GM21528 (cell line): ENCODE results near the gene TULP3.
"Not testable (repeated sequence)": the region's sequence is repeated elsewhere in the genome, so short reads cannot be mapped to it uniquely, and the experiment has no call there.

Experiments used
- ATAC-seq: cut with Tn5 transposase; IDR thresholded peaks from one replicate; pipeline ENCODE4 v1.9.1; 2021; ENCODE audit warnings: mild to moderate bottlenecking, moderate library complexity; ENCODE audit not compliant: unreplicated experiment, low FRiP score

Gene TULP3, protein sequence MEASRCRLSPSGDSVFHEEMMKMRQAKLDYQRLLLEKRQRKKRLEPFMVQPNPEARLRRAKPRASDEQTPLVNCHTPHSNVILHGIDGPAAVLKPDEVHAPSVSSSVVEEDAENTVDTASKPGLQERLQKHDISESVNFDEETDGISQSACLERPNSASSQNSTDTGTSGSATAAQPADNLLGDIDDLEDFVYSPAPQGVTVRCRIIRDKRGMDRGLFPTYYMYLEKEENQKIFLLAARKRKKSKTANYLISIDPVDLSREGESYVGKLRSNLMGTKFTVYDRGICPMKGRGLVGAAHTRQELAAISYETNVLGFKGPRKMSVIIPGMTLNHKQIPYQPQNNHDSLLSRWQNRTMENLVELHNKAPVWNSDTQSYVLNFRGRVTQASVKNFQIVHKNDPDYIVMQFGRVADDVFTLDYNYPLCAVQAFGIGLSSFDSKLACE

DNA sequence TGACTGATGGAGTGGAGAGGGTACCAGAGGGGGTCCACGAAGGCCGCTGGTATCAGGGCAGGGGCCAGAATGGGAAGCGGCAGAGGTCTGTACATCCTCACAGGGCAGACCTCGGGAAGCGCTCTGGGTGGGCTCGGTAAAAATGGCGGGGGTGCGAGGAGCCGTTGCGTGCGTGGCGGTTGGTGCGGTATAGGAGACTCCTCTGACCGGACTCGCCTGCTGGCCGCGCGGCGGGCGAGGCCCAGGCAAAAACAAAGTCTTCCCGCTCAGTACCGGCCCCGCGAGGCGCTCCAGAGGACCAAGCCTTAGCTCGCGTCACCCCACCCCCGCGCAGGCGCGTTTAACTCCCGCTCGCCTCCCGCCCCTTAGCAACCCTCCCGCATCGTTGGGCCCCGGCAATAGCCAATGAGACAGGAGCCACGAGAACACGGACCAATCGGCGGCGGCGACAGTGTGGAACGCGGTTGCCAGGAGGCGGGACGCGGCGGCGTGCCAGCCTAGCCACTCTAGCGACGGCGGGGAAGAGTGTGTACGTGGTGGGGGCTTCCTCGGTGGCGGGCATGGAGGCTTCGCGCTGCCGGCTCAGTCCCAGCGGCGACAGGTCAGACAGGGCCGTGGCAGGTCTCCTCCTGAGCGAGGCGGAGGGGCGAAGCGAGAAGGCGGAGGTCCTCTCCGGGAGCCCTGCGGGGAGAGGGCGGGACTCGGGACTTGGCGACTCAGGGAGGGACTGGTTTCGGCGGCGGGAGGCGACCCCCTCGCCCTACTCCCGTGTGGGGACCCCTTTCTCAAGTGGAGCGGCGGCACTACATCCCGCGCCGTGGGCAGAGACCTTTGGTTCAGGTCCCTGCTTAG, at the start of gene TULP3:
Gene TULP3, plus strand, starts transcription at position 504 of the 852 bp plus-strand sequence. Its CDS starts 57 bp downstream, at position 561.
- ATAC-seq = peak; percentile 97

DNA sequence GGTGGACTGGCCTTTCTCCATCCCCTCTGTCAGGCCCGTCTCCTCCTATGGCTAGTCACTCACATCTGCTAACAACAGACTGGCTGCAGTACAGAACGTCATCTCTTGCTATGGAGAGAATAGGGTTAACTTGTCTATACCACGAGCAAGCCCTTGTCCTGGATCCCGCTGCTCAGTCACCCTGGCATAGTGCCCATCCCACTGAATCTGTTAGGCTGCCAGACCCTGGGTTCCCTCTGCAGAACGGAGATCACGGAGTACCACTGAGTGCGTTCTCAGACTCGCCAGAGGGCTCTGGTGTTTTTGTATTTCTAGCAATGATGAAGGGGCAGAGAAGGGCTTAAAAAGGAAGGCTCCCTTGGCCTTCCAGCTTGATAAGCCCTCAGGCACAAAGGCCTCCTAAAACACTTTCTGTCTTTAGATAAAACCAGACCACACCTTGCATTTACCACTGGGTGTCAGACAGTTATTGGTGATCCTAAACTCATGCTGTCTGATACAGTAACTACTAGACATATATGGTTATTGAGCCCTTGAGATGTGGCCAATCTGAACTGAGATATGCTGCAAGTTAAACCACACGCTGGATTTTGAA, 49.5 kb upstream of the TULP3 start:
- no peak for ATAC-seq

GRCh38 chr12:2842948-2843347, 47.7 kb upstream of the TULP3 start:
- ATAC-seq = no peak

DNA sequence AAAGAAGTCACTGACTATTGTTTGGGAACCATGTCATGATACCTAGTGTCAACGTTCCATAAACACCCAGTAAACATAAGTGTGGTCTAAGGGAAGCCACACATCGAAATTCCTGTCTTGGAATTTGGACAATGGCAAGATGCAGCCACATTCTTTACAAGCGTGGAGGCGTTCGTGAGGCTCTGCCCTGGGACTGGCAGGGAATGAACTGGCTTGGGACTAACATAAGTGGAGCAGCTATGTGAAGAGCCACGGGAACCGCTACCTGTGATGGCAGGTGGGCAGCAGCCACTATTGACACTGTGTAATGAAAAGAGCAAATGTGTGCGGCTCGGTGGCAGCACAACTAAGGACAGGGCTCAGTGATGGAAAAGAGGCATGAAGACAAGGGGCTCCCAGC, 45.9 kb upstream of the TULP3 start:
- ATAC-seq = no peak

- no peak for ATAC-seq
These were observed 45.4 kb upstream of the TULP3 start for GRCh38 chr12:2845280-2845679.

DNA sequence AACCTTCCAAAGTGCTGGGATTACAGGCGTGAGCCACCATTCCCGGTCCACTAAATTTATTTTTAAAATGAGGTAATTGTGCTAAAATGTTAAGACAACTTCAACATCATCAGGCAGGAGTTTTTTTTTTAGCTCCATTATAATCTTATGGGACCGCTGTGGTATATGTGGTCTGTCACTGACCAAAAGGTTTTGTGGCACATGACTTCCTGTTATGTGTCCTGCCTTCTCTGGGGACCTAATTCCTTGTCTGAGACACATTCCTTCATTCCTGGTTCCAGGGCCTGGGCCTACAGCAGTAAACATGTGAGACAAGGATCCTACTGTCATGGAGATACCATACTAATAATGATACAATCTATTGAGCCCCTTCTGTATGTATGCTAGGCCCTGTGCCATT, 38.8 kb upstream of the TULP3 start:
- no peak for ATAC-seq

DNA sequence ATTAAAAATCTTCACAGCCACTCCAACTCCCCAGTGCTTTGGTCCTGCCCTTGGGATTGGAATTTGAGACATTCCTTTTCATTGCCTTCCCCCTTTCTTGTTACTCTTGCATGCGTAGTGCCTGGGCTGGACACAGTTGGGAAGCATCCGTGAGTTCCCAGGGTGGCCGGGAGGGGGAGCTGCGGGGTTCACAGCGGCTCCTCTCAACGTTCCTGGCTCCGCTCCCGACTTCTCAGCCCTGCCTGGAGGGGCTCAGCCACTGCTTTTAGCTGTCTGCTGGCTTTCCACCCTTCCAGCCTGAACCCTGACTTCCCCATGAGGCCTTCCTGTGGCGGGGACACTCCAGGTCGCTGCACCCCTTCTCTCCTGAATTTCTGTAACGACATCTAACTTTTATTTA, 37.1 kb upstream of the TULP3 start:
- ATAC-seq = no peak

DNA sequence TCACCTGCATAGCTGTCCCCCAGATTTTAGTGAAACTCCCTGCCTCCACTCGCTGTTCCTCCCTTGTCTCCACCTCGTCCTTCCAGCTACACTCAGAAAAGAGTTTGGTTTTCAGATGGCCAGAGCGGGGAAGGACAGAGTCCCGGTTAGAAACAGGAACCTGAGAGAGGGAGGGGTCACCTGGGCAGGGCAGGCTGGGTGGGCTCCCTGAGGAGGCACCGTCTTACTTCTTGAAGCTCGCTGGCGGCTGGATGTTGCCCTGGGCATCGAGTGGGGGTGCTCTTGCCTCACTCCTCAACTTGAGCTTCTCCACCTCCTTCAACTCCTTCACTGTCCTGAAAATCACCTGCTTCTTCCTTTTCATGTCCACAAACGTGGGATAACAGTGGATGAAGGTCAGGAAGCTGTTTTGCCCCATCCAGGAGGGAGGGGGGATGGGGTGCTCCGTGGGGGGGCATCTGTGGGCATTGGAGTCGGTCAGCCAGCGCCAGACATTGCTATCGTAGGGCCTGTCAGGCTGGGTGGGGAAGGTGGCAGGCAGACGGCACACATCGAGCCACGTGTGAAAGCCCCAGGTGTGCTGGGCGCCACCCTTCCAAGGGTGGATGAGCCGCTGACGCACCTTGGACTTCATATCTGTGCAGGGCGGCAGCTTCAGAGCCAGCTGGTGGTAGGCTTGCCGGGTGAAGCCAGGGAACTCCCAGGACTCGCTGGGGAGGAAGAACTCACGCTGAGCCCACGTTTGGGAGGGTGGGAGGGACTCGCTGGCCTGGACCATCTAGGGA, 35.8 kb upstream of the TULP3 start:
- no peak for ATAC-seq

- ATAC-seq = no peak
These were observed 35.1 kb upstream of the TULP3 start for GRCh38 chr12:2855546-2855945.

GRCh38 chr12:2856051-2856450, 34.6 kb upstream of the TULP3 start:
- ATAC-seq = no peak

DNA sequence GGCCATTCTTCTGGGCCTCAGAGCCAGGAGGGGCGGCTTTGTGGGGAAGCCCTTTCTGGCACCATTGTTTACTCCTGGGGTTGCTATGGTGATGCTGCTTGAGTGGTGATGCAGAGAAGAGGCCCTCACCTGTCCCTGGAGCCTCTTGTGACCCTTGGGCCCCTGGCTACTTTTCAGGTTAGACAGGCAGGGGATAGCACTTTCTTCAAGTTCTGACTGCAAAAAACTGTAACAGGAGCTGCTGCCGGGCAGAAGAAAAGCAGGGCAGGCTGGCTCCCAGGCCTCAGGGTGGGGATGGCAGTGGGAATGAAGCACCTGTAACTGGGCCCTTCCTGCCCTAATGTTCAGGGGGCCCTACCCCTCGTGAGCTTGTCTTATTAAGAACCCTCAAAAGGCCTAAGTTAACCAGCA, 33.7 kb upstream of the TULP3 start, which contains the start of gene TEX52:
Gene TEX52, minus strand, starts transcription at position 19 of the 411 bp plus-strand sequence. Its CDS starts 13 bp downstream, at position 6.
- ATAC-seq = no peak

DNA sequence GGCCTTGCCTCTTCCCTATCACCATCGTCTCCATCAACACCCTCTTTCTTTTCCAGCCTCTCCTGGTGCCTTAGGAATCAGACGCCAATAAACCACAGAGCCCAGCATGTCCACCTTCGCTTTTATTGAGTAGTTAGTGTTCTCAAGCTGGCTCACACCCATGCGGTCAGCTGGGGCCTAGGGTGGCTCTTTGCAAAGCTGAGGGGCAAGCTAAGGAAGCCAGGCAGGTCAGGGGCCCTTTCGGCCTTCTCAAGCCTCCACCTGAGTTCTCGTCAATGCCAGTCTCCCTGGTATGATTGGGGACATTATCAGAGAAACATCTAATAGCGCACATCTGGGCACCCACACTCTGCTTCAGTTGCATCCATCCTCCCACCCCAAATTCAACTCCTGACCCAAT, 33.1 kb upstream of the TULP3 start:
- no peak for ATAC-seq

GRCh38 chr12:2858334-2858733, 32.4 kb upstream of the TULP3 start:
- no peak for ATAC-seq

GRCh38 chr12:2858944-2859421, 31.7 kb upstream of the TULP3 start:
- ATAC-seq = no peak

DNA sequence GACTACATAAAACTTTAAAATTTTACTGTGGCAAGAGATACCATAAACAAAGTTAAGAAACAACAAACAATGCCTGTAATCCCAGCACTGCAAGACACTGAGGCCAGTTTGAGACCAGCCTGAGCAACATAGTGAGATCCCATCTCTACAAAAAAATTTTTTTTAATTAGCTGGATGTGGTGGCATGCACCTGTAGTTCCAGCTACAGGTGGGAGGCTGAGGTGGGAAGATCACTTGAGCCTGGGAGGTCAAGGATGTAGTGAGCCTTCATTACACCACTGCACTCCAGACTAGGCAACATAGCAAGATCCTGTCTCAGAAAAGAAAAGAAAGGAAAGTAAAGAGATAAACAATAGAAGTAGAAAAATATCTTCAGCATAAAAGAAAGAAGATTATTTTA, 30.5 kb upstream of the TULP3 start:
- no peak for ATAC-seq

DNA sequence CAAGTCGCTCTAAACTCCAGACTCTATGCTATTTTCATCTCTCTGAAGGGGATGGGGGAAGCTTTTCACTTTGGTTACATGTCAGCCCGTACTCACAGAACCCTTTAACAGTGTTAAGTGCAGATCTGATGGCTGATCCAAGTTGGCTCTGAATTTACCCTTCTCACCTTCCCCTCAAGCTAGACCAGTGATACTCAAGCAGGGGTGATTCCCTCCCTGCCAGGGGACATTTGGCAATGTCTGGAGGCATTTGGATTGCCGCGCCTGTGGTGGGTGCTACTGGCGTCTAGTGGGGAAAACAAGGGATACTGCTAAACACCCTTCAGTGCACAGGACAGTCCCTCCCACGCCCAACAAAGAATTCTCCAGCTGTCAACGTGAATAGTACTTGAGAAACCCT, 27.8 kb upstream of the TULP3 start:
- no peak for ATAC-seq

DNA sequence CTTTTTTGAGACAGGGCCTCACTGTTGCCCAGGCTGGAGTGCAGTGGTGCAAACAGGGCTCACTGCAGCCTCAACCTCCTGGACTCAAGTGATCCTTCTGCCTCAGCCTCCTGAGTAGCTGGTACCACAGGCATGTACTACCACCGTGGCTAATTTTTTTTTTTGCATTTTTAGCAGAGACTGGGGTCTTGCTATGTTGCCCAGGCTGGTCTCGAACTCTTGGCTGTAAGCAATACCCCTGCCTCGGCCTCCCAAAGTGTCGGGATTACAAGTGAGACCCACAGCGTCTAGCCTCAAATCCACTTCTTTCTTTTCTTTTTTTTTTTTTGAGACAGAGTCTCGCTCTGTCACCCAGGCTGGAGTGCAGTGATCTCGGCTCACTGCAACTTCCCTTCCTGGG, 27.3 kb upstream of the TULP3 start:
- ATAC-seq = not testable (repeated sequence)

DNA sequence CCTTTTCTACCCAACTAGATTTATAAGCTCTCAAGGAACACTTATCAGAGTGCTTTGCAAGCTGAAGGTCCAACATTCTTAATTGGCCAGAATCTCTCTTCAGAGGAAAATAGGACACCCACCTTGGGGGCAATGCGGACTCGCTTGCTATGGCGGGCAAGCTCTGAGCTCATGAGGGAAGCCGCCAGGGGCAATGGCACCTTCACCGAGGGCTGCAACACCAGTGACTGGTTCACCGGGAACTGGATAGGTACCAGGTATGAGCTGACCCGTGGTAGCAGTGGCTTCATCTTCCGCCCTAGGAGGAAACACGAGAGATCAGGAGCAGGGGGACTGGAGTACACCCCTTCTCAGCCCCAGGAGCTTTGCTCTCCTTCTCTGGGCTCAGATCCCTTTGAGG, 26.5 kb upstream of the TULP3 start:
- ATAC-seq = no peak

- ATAC-seq = not testable (repeated sequence)
These were observed 21.6 kb upstream of the TULP3 start for GRCh38 chr12:2868986-2869632.
